ENCODE results near the gene NKX1-1.

GRCh38 chr4:1416051-1416947 lies 10.1 kb upstream of the NKX1-1 start:
- TF ChIP-seq CTCF (IDR thresholded peaks at IDR 0.05) (no peak), POLR2A (IDR thresholded peaks at IDR 0.05) (no peak)
